Liver (tissue), 9 donors: ENCODE results near the gene TMEM135. TPM values are rescaled to one million over a fixed set of nuclear protein-coding genes. Genes with fewer than 3 reads are reported as not detected.

ENCODE experiments used
- DNase-seq: peaks from one replicate; pipeline ENCODE4 v3.0.0-alpha.2; 2017; ENCODE audit warnings: low spot score
- H3K27ac ChIP-seq, 2 donors: one replicate each; pipeline ENCODE4 v1.7.0; 2013; ENCODE audit warnings: inconsistent platforms in 2 of 2, low read length in 2 of 2, control low read depth in 1 of 2, low read depth in 1 of 2, mild to moderate bottlenecking in 1 of 2
- H3K27me3 ChIP-seq, 4 donors: one replicate each; pipeline versions ENCODE4 v1.6.1 to v1.7.0; 2013; ENCODE audit warnings: low read length in 3 of 4, inconsistent platforms in 1 of 4, mild to moderate bottlenecking in 1 of 4, moderate library complexity in 1 of 4; ENCODE audit not compliant: control insufficient read depth in 4 of 4, insufficient read depth in 4 of 4
- H3K36me3 ChIP-seq, 4 donors: one replicate each; pipeline versions ENCODE4 v1.6.1 to v1.7.0; 2013; ENCODE audit warnings: low read length in 3 of 4, mild to moderate bottlenecking in 3 of 4, low read depth in 1 of 4, moderate library complexity in 1 of 4; ENCODE audit not compliant: control insufficient read depth in 4 of 4, insufficient read depth in 3 of 4
- H3K4me1 ChIP-seq, 4 donors: one replicate each; pipeline versions ENCODE4 v1.6.1 to v1.7.0; 2013; ENCODE audit warnings: low read length in 3 of 4, mild to moderate bottlenecking in 3 of 4, moderate library complexity in 1 of 4; ENCODE audit not compliant: control insufficient read depth in 4 of 4, insufficient read depth in 4 of 4
- H3K4me3 ChIP-seq, 3 donors: one replicate each; pipeline versions ENCODE4 v1.6.1 to v1.7.0; 2013; ENCODE audit warnings: low read length in 3 of 3, control low read depth in 1 of 3, low read depth in 1 of 3, mild to moderate bottlenecking in 1 of 3
- H3K9ac ChIP-seq, 2 donors: one replicate each; pipeline ENCODE4 v1.7.0; 2013; ENCODE audit warnings: low read length in 2 of 2, mild to moderate bottlenecking in 2 of 2, moderate library complexity in 2 of 2, control low read depth in 1 of 2, low read depth in 1 of 2
- H3K9me3 ChIP-seq, 4 donors: one replicate each; pipeline versions ENCODE4 v1.6.1 to v1.7.0; 2013; ENCODE audit warnings: low read length in 3 of 4; ENCODE audit not compliant: control insufficient read depth in 4 of 4
- ATF3 ChIP-seq: IDR thresholded peaks from 2 replicates; pipeline ENCODE4 v1.6.1; 2016; ENCODE audit warnings: antibody characterized with exemption
- CTCF ChIP-seq: fragments of 150-350 bp; IDR thresholded peaks from 2 replicates; pipeline ENCODE4 v1.5.1; 2017; ENCODE audit warnings: improper control_type of control experiment, low read depth, low read length; ENCODE audit not compliant: missing input control
- EGR1 ChIP-seq, 2 donors: IDR thresholded peaks; 2 replicates each; pipeline ENCODE4 v1.6.1; 2016 to 2018; ENCODE audit warnings: antibody characterized with exemption in 2 of 2, low read depth in 2 of 2
- FOXA1 ChIP-seq: IDR thresholded peaks from 2 replicates; pipeline ENCODE4 v1.6.1; 2016; ENCODE audit warnings: antibody characterized with exemption
- GABPA ChIP-seq, 2 donors: IDR thresholded peaks in 1 of 2; conservative IDR thresholded peaks in 1 of 2; 2 replicates each; pipeline ENCODE4 v1.6.1; 2016; ENCODE audit warnings: antibody characterized with exemption in 2 of 2, mild to moderate bottlenecking in 1 of 2, moderate library complexity in 1 of 2
- HNF4G ChIP-seq: IDR thresholded peaks from 2 replicates; pipeline ENCODE4 v1.6.1; 2016; ENCODE audit warnings: antibody characterized with exemption
- JUND ChIP-seq, 2 donors: IDR thresholded peaks; 2 replicates each; pipeline ENCODE4 v1.6.1; 2016; ENCODE audit warnings: antibody characterized with exemption in 2 of 2
- MAX ChIP-seq: IDR thresholded peaks from 2 replicates; pipeline ENCODE4 v1.6.1; 2016; ENCODE audit warnings: antibody characterized with exemption
- NR2F2 ChIP-seq: IDR thresholded peaks from 2 replicates; pipeline ENCODE4 v1.6.1; 2016; ENCODE audit warnings: antibody characterized with exemption
- RAD21 ChIP-seq, 2 donors: IDR thresholded peaks; 2 replicates each; pipeline ENCODE4 v1.6.1; 2016; ENCODE audit warnings: antibody characterized with exemption in 2 of 2, mild to moderate bottlenecking in 2 of 2
- REST ChIP-seq: IDR thresholded peaks from 2 replicates; pipeline ENCODE4 v1.6.1; 2016; ENCODE audit warnings: antibody characterized with exemption, mild to moderate bottlenecking
- RXRA ChIP-seq, 2 donors: IDR thresholded peaks; 2 replicates each; pipeline ENCODE4 v1.6.1; 2017 to 2018; ENCODE audit warnings: antibody characterized with exemption in 2 of 2, mild to moderate bottlenecking in 1 of 2
- SP1 ChIP-seq: IDR thresholded peaks from 2 replicates; pipeline ENCODE4 v1.6.1; 2018; ENCODE audit warnings: antibody characterized with exemption, mild to moderate bottlenecking
- TAF1 ChIP-seq: conservative IDR thresholded peaks from 2 replicates; pipeline ENCODE4 v1.6.1; 2016; ENCODE audit warnings: antibody characterized with exemption, mild to moderate bottlenecking
- ZBTB33 ChIP-seq: IDR thresholded peaks from 2 replicates; pipeline ENCODE4 v1.6.1; 2016; ENCODE audit warnings: antibody characterized with exemption
- WGBS: extraction: QIAGEN DNeasy Blood & Tissue Kit; methylation state at CpG from one replicate; pipeline ENCODE4 v1.1.7; 2013; 5-methylcytosine and 5-hydroxymethylcytosine counted together
- polyA plus RNA-seq, 2 donors: library from polyadenylated mRNA; stranded (reverse) in 1 of 2; unstranded in 1 of 2; fragments of 200-250 nt in 1 of 2; fragments of >200 nt in 1 of 2; fragmentation: Nextera tagmentation in 1 of 2; extraction: Ambion mirVana in 1 of 2; gene quantifications; one replicate each; pipeline versions ENCODE4 v1.2.1 to v1.2.3, GENCODE V29; 2013 to 2015
- total RNA-seq, 2 donors: library from RNA; depleted of rRNA; stranded (reverse); fragments of >200 nt; gene quantifications; one replicate each; pipeline ENCODE4 v1.2.3, GENCODE V29; 2014
- donor health status: healthy.
- donor health status: healthy.
- donor health status: healthy.
- donor health status: healthy.
- donor health status: healthy.

The TMEM135 gene
- total and polyA plus RNA-seq, 4 donors, result 10.0 to 38.9 (median 23.5) TPM

- TF ChIP-seq ATF3, result no peak
These were observed 103.6 kb downstream of the TMEM135 start (continued) for GRCh38 chr11:87141322-87141721.

- 65% methylated on average over 3 of the region's 3 CpGs for WGBS
- no peak for DNase-seq
- H3K27ac ChIP-seq, result no peak overlapping the region
- no peaks in the 10 kb centered on the region for H3K27me3 ChIP-seq
- peaks cover 0 to 1% (median 0%) of the 10 kb centered on the region in 4 donors for H3K4me1 ChIP-seq
- H3K36me3 ChIP-seq, result peaks cover 0 to 2% (median 0%) of the 10 kb centered on the region in 4 donors
- H3K9me3 ChIP-seq, result peaks cover 0 to 6% (median 2%) of the 10 kb centered on the region in 4 donors
- no peak overlapping the region for H3K9ac ChIP-seq
- H3K4me3 ChIP-seq, result no peak overlapping the region
- TF ChIP-seq CTCF, result no peak
- no peak for TF ChIP-seq JUND (IDR thresholded peaks at IDR 0.05)
- no peak for TF ChIP-seq TAF1
- no peak for TF ChIP-seq FOXA1
- no peak for TF ChIP-seq NR2F2
- no peak for TF ChIP-seq GABPA (IDR thresholded peaks at IDR 0.05 in 1 of 2, conservative IDR thresholded peaks at IDR 0.05 in 1 of 2)
- TF ChIP-seq SP1, result no peak
- no peak for TF ChIP-seq HNF4G
- no peak for TF ChIP-seq REST
- TF ChIP-seq ATF3, result no peak
- no peak for TF ChIP-seq ZBTB33
- TF ChIP-seq RAD21 (IDR thresholded peaks at IDR 0.05), result no peak
- no peak for TF ChIP-seq MAX
- no peak for TF ChIP-seq RXRA (IDR thresholded peaks at IDR 0.05)
- no peak for TF ChIP-seq EGR1 (IDR thresholded peaks at IDR 0.05; ENCODE audit: low read depth in 2 of 2)
These were observed 104.3 kb downstream of the TMEM135 start for GRCh38 chr11:87141980-87142514.
